ENCODE data around the gene VPS50.

- TF ChIP-seq POLR2A (IDR thresholded peaks at IDR 0.05; ENCODE audit: extremely low read depth, insufficient read length) (no peak), CTCF (IDR thresholded peaks at IDR 0.05; ENCODE audit: low read depth, low read length) (no peak), MYC (IDR thresholded peaks at IDR 0.05; ENCODE audit: low read depth, low read length) (no peak), MAX (IDR thresholded peaks at IDR 0.05; ENCODE audit: low read depth, low read length) (no peak)
Measured at GRCh38 chr7:93327006-93327633, 95.0 kb downstream of the VPS50 start.

Data from NB4 (cell line).